ENCODE results near the gene S100A1. TPM values are rescaled to one million over a fixed set of nuclear protein-coding genes. Genes with fewer than 3 reads are reported as not detected.

The S100A1 gene
- polyA plus RNA-seq, 1 of the 3 experiments (the other 2 are of a cell fraction) = 0.18 TPM

- no peaks in the 10 kb centered on the region for H3K9me2 ChIP-seq
- no peaks in the 10 kb centered on the region for H4K20me1 ChIP-seq (ENCODE audit: insufficient read depth)
- no peaks in the 10 kb centered on the region for H3K79me2 ChIP-seq (ENCODE audit: insufficient read depth)
- H3K4me3 ChIP-seq (ENCODE audit: low read depth in 2 of 2, low read length in 1 of 2) = no peak overlapping the region
- H3K9ac ChIP-seq = no peak overlapping the region
- no peak overlapping the region for H2AFZ ChIP-seq (ENCODE audit: low read depth)
- H3K4me1 ChIP-seq (ENCODE audit: control insufficient read depth in 1 of 2, insufficient read depth in 2 of 2, low read depth in 1 of 2, low read length in 1 of 2) = peaks cover 0 to 15% of the 10 kb centered on the region in 2 experiments; a peak in 1 of 4 replicates
- WGBS (ENCODE audit: low lambda C conversion rate) = 86% methylated on average over 10 of the region's 10 CpGs
- ChIA-PET POLR2A (no interaction called here), CTCF (interaction anchor here (1.0 to 6.2 kb wide), 10 partner anchors 8 to 108 kb away, joined by 3 to 156 read pairs (median 10); partner anchors contain the start of gene SLC27A3)
- H3K27ac ChIP-seq (ENCODE audit: low read depth in 2 of 2, low read length in 1 of 2) = no peak overlapping the region
- peaks cover 30% of the 10 kb centered on the region for H3K27me3 ChIP-seq (ENCODE audit: insufficient read depth)
- TF ChIP-seq CHD2 (IDR thresholded peaks at IDR 0.05; ENCODE audit: low read length, partially characterized antibody) = no peak
- no peak for TF ChIP-seq MEF2A (IDR thresholded peaks at IDR 0.05; ENCODE audit: borderline replicate concordance, low read depth)
- TF ChIP-seq RFX5 (IDR thresholded peaks at IDR 0.05; ENCODE audit: low read length) = no peak
- no peak for TF ChIP-seq FOXM1 (IDR thresholded peaks at IDR 0.05; ENCODE audit: low read depth)
- no peak for TF ChIP-seq FOXJ3 (CRISPR knock-in tag; IDR thresholded peaks at IDR 0.05)
- no peak for TF ChIP-seq EP300 (IDR thresholded peaks at IDR 0.05; ENCODE audit: borderline replicate concordance in 1 of 2, low read depth in 1 of 2, low read length in 1 of 2)
- no peak for TF ChIP-seq TAF1 (IDR thresholded peaks at IDR 0.05; ENCODE audit: borderline replicate concordance, low read depth, low read length)
- TF ChIP-seq MAX (IDR thresholded peaks at IDR 0.05; ENCODE audit: low read depth) = no peak
- TF ChIP-seq RCOR1 (IDR thresholded peaks at IDR 0.05; ENCODE audit: low read length) = no peak
- no peak for TF ChIP-seq EZH2phosphoT487 (IDR thresholded peaks at IDR 0.05; ENCODE audit: borderline replicate concordance, low read depth)
- TF ChIP-seq YY1 (IDR thresholded peaks at IDR 0.05; ENCODE audit: low read depth) = no peak
- DNase-seq = no peak
- H3K9me3 ChIP-seq = no peaks in the 10 kb centered on the region
- peaks cover 3% of the 10 kb centered on the region for H3F3A ChIP-seq (replicated peaks; ENCODE audit: insufficient read depth)
- H3K36me3 ChIP-seq (replicated peaks in 1 of 2; ENCODE audit: control insufficient read depth in 1 of 2, insufficient read depth in 2 of 2, low read length in 1 of 2) = no peaks in the 10 kb centered on the region
- H3K4me2 ChIP-seq = no peak overlapping the region
Observed at GRCh38 chr1:153680120-153680403, 51.8 kb downstream of the S100A1 start.

Other genes with a start within 250 kb of the S100A1 start
- gene S100A8, start 237.4 kb upstream of the S100A1 start, polyA plus RNA-seq (2012; rRNA removed) = not detected in 2 replicates
- gene S100A7A, start 211.9 kb upstream of the S100A1 start, polyA plus RNA-seq (2012; rRNA removed) = not detected in 2 replicates
- gene S100A7, start 167.8 kb upstream of the S100A1 start, polyA plus RNA-seq (2012; rRNA removed) = not detected in 2 replicates
- 844 and 895 TPM in 2 replicates for gene S100A6, start 92.4 kb upstream of the S100A1 start, polyA plus RNA-seq (2012; rRNA removed)
- gene S100A5, start 87.5 kb upstream of the S100A1 start, polyA plus RNA-seq (2012; rRNA removed) = 0.15 TPM in 1 of 2 replicates, not detected in the other
- 24.6 and 25.4 TPM in 2 replicates for gene S100A4, start 82.6 kb upstream of the S100A1 start, polyA plus RNA-seq (2012; rRNA removed)
- gene S100A3, start 79.2 kb upstream of the S100A1 start, polyA plus RNA-seq (2012; rRNA removed) = 11.8 and 13.1 TPM in 2 replicates
- 27.3 and 31.4 TPM in 2 replicates for gene S100A2, start 62.6 kb upstream of the S100A1 start, polyA plus RNA-seq (2012; rRNA removed)
- gene S100A16, start 15.3 kb upstream of the S100A1 start, polyA plus RNA-seq (2012; rRNA removed) = 512 and 521 TPM in 2 replicates
- gene S100A14, start 12.1 kb upstream of the S100A1 start, polyA plus RNA-seq (2012; rRNA removed) = 0.15 TPM in 1 of 2 replicates, not detected in the other
- 12.3 and 17.1 TPM in 2 replicates for gene S100A13, start 929 bp upstream of the S100A1 start, polyA plus RNA-seq (2012; rRNA removed)
- 76.7 and 84.9 TPM in 2 replicates for gene CHTOP, start 5.6 kb downstream of the S100A1 start, polyA plus RNA-seq (2012; rRNA removed)
- 57.6 and 61.7 TPM in 2 replicates for gene SNAPIN, start 30.3 kb downstream of the S100A1 start, polyA plus RNA-seq (2012; rRNA removed)
- 189 and 236 TPM in 2 replicates for gene ILF2, start 42.6 kb downstream of the S100A1 start, polyA plus RNA-seq (2012; rRNA removed)
- 0.05 and 0.12 TPM in 2 replicates for gene NPR1, start 50.3 kb downstream of the S100A1 start, polyA plus RNA-seq (2012; rRNA removed)
- 64.3 and 80.9 TPM in 2 replicates for gene INTS3, start 99.6 kb downstream of the S100A1 start, polyA plus RNA-seq (2012; rRNA removed)
- gene SLC27A3, start 147.0 kb downstream of the S100A1 start, polyA plus RNA-seq (2012; rRNA removed) = 7.6 and 9.0 TPM in 2 replicates